ENCODE data around the gene SFRP4.

- TF ChIP-seq CTCF (conservative IDR thresholded peaks at IDR 0.05 in 1 of 2, IDR thresholded peaks at IDR 0.05 in 1 of 2; ENCODE audit: extremely low read depth in 1 of 2, insufficient read depth in 1 of 2, low read depth in 1 of 2, low read length in 2 of 2) (no peak), EZH2 (IDR thresholded peaks at IDR 0.05; ENCODE audit: borderline replicate concordance, low read length) (no peak)
Observed at GRCh38 chr7:37893359-37893758, 23.3 kb downstream of the SFRP4 start.
